HG03025 (cell line): ENCODE measurements around the gene ZBTB38.

Experiments used
- ATAC-seq: cut with Tn5 transposase; IDR thresholded peaks from one replicate; pipeline ENCODE4 v1.9.1; 2021; ENCODE audit warnings: mild to moderate bottlenecking, moderate library complexity; ENCODE audit not compliant: unreplicated experiment, low FRiP score

ZBTB38 gene

GRCh38 chr3:141362736-141363135, 5.6 kb upstream of the ZBTB38 start:
- ATAC-seq = no peak

GRCh38 chr3:141365201-141365600, 3.1 kb upstream of the ZBTB38 start:
- no peak for ATAC-seq

- no peak for ATAC-seq
Observed at GRCh38 chr3:141366285-141367037, 1.8 kb upstream of the ZBTB38 start.

- no peak for ATAC-seq
Observed at GRCh38 chr3:141367038-141367730, 1.1 kb upstream of the ZBTB38 start.

- no peak for ATAC-seq
Observed at GRCh38 chr3:141368925-141369794, 856 bp downstream of the ZBTB38 start.

GRCh38 chr3:141370065-141370533, 1.8 kb downstream of the ZBTB38 start:
- ATAC-seq = peak; percentile 61

- ATAC-seq = no peak
Observed at GRCh38 chr3:141371882-141372281, 3.6 kb downstream of the ZBTB38 start.

- no peak for ATAC-seq
Observed at GRCh38 chr3:141372656-141373055, 4.4 kb downstream of the ZBTB38 start.

GRCh38 chr3:141373232-141373631, 4.9 kb downstream of the ZBTB38 start:
- no peak for ATAC-seq

- no peak for ATAC-seq
Observed at GRCh38 chr3:141373768-141374526, 5.6 kb downstream of the ZBTB38 start.

- no peak for ATAC-seq
Observed at GRCh38 chr3:141375381-141376301, 7.3 kb downstream of the ZBTB38 start.

- no peak for ATAC-seq
Observed at GRCh38 chr3:141377377-141377776, 9.1 kb downstream of the ZBTB38 start.

- no peak for ATAC-seq
Observed at GRCh38 chr3:141378556-141378955, 10.3 kb downstream of the ZBTB38 start.

- peak; percentile 51 for ATAC-seq
Observed at GRCh38 chr3:141379250-141379966, 11.1 kb downstream of the ZBTB38 start.

GRCh38 chr3:141380279-141380678, 12.0 kb downstream of the ZBTB38 start:
- ATAC-seq = no peak

- peak; percentile 31 for ATAC-seq
Observed at GRCh38 chr3:141380987-141381386, 12.7 kb downstream of the ZBTB38 start.

GRCh38 chr3:141382571-141382970, 14.3 kb downstream of the ZBTB38 start:
- no peak for ATAC-seq

- no peak for ATAC-seq
Observed at GRCh38 chr3:141383555-141384129, 15.3 kb downstream of the ZBTB38 start.
